Measurements from ENCODE around the gene PDE3B. TPM values are rescaled to one million over a fixed set of nuclear protein-coding genes. Genes with fewer than 3 reads are reported as not detected.

Gene PDE3B
- total RNA-seq, 1 donor from 2014 or later, result 1.3 TPM

DNA sequence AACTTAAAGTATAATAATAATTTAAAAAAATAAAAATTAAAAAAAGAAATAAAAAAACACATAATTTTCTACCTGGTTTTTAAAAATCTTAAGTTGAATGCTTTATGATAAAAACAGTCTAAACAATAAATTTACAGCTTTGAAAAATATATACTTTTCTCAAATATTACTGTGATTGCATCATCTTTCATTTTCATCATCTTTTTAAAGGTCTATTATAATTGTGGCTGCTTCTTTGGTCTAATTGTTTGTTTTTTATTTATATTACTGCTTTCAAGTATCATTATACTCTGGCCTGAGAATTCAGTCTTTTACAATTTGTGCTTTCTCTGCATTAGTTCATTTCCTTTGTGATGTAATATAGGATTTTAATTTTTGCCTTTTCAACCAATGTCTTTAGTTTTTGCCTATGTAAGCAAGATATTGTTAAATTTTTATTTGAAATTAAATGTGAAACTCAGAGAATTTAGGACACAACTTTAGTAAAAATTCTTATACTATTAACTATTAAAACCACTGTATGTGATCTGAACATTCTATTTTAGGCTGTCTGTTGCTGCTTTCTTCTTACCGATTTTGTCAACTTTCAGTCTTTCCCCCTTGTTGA lies 241.2 kb downstream of the PDE3B start:
- no peak for DNase-seq (ENCODE audit: low read depth)

DNA sequence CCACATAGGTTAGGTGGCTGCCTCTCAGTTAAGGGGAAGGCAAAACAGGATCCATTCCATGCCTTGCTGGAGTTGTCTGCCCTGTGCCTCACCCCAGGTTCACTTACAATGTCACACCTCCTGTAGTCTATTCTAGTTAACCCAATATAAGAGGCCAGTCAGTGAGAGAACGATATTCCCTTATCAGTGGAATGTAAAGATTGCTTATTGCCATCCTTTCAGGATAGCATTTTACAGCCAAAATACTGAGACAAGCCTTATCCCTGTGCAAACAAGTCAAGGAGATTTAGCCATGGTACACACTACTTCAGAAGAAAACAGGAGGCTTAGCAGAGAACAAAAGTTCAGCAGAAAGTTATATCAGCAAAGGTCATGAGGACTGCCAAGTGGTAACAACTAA lies 242.9 kb downstream of the PDE3B start:
- DNase-seq (ENCODE audit: low read depth), result no peak

DNA sequence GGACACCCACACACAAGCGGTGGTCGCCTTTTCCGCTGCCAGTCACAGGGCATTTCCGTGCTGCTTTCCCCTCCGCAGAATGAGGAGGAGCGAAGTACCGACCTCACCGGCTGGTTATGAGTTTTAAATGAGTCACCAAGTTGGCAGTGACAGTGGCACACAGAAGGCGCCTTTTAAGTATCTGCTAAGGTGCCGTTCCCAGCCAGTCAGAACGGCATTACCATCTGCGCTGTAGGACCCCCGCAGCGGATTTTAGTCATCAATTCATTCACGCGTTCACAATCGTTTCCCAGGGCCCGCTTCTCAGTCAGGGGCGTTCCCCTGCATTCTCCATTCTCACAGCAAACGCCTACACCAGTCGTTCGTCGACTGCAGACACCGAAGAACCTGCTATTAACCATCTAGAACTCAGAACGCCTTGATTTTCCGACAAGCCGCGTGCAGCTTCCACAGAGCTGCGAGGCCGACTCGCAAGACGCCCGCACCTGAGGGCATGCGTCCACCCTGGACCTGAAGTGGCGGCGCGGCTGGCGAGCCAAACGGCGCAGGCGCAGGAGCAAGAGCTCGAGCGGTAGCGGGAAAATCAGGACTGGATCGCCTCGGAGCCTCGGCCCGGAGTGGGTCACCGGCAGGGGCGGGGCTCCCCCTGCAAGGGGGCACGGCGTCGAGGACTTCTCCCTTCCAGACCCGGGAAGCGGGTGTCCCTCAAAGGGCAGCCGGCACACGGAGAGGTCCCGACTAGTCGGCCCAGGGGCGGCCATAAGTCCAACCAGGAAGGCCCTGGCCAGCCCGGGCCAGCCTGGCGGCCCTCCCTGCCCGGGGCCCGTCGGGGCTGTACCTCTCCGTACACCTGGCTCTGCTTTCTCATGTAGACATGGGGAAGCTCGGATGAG lies 247.8 kb downstream of the PDE3B start:
- peak; percentile 87 for DNase-seq (ENCODE audit: low read depth)

DNA sequence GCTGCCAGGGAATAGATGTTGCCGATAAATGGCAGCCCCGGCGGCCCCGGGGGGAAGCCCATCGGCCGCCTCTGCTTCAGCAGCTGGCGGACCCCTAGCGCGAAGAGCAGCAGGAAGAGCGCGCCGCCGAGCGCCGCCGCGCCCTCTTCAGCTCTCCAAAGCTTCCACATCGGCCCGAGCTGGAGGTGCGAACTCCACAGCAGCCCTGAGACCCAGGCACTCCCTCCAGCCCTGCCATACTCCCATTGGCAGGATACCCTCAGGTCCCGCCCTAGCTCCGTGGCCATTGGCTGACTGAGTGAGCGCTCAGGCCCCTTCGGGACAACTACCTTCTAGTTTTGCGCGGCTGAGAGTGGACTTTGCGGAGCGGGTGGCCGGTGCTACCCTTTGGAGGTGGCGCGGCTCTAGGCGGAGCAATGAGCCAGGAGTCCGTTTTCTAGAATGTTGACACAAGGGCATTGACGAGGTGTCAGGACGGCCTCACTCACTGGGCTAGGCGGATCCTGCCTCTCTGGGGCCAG lies 248.5 kb downstream of the PDE3B start, which contains the start of gene CYP2R1:
Gene CYP2R1 (minus strand): TSS at position 196 of the 521 bp plus-strand sequence. CDS start 26 bp downstream, at position 170.
- peak; percentile 94 for DNase-seq (ENCODE audit: low read depth)

DNA sequence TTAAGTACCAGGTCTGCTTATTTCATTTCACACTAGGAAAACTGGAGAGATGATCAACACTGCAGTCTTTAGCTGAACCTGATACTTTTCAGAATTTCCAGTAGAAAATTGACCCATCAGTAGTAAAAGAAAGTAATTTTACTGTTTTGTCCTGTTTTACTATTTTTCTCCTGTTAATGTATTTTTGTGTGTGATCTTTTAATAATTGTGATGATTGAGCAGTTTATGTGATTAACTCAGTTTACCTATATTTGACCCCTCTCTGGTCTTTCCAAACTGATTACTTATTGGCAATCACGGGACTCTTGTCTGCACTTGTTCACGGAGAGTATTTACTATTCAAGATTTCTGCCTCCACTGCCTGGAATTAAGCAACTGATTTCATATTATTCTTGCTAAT lies 249.0 kb downstream of the PDE3B start:
- DNase-seq (ENCODE audit: low read depth), result no peak

DNA sequence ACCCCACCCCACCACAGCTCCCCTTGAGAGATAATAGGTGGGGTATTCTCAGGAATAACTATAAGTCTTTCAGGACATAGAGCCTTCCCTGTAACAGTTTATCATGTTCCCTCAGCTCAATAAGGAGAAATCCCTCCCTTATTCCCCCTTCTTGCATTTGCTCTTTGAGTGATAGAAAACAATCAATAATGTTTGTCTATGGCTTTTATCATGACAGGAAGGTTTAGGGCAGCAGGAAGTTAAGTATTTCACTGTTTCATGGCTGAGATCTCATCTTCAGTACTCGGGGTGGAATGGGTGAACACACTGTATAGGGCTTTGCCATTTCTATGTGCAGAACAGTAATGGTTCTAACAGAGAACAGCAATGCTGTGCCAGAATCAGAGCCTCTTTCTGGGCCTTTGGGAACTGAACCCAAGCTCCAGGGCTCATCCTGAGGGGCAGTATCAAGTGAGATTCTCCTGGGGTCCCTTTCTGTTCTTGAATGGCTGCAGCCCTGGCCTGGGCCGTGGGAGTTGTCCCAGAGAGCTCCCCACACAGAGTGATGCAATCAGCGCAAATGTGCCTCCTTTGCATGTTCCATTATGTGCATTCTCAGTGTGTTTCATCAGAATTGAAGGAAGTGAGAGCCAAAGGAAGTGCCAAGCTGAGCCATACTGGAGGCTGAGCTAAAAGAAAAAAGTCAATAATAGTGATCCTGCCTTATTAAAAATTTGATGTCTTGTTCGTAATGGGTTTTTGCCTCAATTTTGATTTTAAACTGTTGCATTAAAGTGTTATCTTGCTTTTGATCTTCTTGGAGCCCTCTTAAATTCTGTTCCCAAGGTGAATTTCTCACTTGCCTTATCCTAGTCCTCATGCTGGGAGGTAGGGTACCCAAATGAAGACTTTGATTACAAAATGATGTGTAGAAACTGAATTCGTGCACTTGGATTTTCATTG lies 251.3 kb downstream of the PDE3B start:
- peak; percentile 54 for DNase-seq (ENCODE audit: low read depth)

DNA sequence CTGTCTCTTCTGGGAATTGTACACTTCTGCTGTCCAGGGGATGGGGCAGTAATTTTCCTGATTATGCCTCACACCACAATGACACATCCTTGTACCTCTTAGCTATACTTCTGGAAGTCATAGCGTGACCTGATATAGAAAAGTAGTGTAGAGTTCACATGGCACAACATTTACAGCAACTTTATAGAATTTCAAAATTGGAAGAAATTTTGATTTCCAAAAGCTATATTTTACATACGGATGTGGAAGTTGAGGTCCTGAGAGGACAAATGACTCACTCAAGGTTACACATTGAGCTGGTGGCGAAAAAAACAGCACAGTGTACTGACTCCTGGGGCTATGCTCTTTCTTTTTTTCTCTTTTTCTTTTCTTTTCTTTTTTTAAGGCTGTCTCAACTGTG lies 254.8 kb downstream of the PDE3B start:
- DNase-seq (ENCODE audit: low read depth), result no peak

DNA sequence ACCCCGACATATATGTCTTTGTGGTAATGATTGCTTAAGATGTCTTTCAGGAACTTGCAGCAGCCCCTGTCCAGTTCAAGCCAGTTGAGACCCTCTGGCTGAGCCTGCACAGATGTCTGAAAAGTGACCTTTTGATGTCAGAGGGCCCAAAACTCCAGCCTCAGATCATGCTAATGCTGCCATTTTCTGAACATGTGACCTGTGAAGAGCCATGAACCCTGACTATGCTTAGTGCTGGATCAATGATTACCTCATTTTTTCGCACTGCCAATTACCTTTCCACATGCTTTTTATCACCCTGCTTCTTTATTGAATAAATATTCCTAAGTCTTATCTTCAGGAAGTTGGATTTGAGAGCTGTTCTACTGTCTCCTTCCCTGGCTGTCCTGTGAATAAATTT lies 255.3 kb downstream of the PDE3B start:
- DNase-seq (ENCODE audit: low read depth), result no peak

DNA sequence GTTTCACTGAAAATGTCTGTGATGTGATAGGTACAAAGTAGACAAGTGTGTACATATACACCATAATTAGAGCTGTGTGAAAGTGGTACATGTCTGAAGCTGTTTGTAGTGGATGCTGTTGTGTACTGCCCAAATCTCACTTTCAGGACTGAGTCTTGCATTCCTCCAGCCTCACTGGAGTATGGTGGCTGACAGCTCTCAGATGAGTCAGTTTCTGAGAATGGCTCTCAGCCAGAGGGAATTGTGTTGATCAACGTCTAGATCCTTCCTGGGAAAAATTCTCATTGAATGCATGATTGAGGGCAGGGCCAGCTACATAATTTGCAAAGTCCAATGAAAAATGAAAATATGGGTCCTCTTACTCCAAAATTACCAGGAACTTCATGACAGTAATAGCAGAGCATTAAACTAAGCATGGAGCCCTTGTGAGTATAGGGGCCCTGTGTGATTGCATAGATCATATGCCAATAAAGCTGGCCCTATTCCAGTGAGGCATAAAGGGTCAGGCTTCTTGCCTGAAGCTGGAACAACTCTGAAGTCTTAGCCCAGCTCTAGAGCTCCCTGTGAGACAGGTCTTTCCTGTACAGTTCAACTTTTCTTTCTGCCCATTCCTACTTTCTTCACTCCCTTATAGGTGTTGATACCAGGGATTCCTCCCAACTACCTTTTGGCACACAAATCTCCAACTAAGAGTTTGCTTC lies 259.2 kb downstream of the PDE3B start:
- DNase-seq (ENCODE audit: low read depth), result peak; percentile 87

DNA sequence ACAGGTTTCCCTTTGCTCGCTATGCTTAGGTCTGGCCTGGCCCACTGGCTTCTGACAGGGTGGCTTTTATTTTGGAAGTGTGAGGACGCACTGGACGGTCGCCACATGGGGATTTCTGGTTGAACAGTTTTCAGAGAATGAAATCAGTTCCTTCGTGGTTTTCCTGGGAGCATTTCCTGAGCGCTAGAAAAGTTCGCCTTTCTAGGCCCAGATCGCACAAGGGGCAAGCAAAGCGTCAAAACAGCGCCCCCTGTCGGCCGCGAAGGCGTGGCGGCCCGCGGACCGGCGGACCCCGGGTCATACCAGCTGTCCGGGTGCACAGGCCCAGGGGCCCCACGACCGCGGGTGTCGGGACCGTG lies 261.1 kb downstream of the PDE3B start:
- peak; percentile 72 for DNase-seq (ENCODE audit: low read depth)

DNA sequence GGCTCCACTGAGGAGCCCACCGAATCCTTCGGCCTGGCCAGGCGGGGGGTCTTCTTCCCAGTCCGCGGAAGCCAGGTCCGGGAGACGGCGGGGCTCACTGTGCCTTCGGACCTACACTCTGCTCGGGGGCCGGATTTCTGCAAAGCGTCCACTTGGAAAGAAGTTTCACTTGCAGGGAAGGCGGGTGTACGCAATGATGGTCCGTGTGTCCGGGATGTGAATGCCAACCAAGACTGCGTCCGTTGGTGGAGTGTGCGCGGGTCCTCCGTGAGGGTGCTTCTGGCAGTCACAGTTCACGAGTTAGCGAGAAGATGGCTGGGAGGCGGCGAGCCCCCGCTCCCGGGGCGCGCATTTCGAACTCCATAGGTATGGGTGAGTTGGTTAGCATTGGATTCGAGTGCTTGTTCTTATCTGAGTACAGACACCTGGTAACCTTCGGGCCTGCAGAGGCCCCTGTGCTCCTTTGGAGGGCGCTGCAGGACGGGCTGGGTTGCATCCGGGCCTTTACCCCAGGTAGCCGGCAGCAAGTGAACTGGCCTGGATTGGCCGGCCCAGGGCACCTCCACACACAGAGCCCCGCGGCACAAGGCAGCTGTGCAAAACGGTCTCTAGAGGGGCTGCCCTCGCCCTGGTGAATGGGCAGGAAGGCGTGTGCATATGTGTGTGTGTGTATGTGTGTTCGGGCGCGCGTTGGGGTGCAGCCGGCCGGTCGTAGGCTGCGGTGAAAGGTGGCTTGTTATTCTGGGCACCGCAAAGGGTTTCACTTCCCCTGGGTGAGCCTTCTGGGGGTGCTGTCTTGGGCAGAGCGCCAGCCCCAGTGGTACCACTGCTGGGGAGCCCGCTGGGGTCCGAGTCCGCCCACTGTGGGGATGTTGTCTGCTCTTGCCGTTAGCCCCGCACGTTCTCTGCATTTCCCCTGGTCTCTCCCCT lies 261.8 kb downstream of the PDE3B start:
- DNase-seq (ENCODE audit: low read depth), result peak; percentile 40

DNA sequence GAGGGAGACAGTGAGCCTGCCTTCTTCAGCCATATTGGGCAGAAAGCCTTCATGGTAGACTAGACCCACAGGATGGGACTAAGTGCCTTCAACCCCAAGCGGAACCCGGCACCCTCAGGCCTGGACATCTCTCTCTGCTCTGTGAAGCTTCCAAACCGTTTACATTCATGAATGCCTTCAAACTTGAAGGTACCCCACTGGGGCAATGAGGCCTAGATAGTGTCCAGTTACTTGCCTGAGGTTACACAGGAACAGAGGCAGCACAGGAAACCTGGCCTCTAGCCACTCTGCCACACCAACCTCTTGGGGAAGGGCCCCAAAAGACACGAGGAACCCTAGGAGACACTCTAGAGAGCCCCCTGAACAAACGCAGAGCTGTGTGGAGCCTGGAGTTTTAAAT lies 263.0 kb downstream of the PDE3B start:
- no peak for DNase-seq (ENCODE audit: low read depth)

DNA sequence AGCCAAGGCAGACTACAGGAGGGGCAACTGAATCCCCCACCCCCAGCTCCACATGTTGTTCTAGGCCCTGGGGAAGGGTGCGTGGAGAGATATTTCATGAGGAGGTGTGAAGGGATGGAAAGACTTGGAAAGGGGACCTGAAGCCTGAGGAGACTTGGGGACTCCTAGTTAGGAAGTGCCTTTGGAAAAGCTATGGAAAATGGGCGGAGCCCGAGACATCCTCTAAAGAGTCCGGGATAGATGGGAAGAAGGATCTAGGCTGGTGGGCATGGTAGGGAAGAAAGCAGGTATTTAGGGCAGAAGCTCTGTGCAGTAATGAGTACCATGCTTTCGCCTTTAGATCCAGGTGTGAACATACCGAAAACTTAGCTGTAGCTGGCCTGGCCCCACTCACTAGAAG lies 263.4 kb downstream of the PDE3B start:
- DNase-seq (ENCODE audit: low read depth), result no peak

DNA sequence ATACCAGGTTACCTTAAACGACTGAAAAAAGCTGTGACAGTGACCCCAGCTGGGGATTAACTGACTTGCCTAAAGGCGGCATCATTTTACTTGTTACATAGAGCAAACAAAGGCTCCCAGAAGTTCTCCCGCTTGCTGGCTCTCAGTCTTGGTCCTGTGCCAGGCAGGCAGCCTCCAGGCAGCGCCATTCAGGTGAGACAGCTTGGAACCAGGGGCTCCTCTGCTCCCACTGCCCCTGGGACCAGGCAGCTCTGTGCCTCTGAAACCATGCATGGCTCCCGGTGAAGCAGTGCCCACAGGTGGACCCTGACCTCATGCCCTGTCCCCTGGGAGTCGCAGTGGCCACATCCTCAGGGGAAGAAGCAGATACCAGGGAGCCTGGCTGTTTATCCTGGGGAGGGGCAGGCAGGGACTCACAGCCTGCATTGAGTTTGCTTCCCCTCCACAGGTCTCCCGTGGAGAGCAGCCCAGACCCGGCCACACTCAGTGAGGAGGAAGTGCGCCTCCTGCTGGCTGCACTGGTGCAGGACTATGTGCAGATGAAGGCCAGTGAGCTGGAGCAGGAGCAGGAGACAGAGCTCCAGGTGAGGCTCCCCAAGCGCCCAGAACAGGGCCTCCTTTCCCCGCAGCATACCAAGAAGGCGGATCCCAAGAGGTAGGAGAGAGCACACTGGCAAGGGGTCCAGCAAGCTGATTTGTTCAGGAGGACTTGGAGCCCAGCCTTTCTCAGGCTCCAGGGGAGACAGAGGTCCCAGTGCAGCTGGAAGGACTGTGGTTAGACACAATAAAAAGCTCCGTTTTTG lies 264.0 kb downstream of the PDE3B start:
- DNase-seq (ENCODE audit: low read depth), result peak; percentile 41

DNA sequence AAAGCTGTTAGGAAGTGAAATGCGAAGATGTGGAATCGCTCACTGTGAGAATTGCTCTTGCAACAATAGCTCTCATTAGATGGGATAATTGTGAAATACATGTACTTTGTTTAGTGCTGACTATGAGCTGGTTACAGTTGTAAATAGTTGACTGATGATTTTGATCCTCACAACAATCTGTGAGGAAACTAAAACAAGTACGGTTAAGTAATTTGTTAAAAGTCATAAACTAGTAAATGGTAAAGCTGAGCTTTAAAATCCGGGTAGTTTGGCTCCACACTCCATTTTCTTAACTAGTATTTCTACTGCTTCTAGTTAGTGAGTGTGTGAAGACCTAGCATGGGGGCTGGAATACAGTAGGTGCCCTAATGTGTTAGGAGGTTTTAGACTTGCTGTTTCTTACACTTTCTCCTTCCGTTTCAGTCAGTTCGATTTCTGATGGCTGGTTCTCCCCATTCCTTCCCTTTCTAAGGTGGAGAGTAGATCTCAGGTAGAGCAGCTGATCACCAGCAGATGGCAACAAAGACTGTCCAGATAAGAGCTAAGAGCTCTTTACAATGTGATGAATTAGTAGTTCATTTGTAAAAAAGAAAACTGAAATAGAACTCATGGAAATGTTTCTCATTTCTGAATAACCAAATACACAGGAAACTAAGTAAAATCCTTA lies 264.7 kb downstream of the PDE3B start:
- peak; percentile 81 for DNase-seq (ENCODE audit: low read depth)

DNA sequence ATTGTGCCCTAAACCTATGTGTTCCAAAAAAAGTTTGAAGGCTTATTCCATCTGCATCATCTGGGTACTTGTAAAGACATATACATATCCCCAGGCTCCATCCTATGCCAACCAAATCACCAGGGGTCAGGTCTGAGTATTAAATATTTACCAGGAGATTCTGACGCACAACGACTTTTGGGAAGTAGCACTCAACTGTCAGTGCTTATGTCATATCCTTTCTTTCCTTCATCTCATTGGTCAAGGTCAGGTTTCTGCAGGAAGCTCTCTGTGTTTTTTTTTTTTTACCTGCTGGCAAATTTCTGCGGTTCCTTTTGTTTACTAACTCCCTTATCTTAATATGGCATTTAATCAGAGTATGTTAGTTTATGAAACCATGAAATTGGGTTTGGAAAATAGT lies 270.9 kb downstream of the PDE3B start:
- no peak for DNase-seq (ENCODE audit: low read depth)

DNA sequence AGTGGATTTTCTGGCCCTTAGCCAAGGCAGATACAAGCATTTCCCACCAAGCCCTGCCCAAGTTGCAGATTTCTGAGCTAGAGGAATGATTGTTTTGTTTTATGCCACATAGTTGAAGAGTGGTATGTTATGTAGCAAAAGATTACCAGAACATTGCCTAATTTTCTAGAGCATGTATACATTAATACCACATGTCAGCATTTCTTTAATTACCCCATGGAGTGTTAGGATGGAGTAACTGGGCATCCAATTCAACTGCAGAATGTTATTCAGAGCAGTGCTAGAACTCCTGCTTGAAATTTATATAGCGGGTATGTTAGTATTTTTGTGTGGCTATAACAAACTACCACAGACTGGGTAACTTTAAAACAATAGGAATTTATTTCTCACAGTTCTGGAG lies 272.8 kb downstream of the PDE3B start:
- DNase-seq (ENCODE audit: low read depth), result no peak

All from renal cortical epithelial cell (primary cell).